ENCODE measurements around the gene TTLL11. TPM values are rescaled to one million over a fixed set of nuclear protein-coding genes. Genes with fewer than 3 reads are reported as not detected.
A peak's percentile ranks its signal among the peaks of the same experiment; 100 is the strongest.

Gene TTLL11, protein sequence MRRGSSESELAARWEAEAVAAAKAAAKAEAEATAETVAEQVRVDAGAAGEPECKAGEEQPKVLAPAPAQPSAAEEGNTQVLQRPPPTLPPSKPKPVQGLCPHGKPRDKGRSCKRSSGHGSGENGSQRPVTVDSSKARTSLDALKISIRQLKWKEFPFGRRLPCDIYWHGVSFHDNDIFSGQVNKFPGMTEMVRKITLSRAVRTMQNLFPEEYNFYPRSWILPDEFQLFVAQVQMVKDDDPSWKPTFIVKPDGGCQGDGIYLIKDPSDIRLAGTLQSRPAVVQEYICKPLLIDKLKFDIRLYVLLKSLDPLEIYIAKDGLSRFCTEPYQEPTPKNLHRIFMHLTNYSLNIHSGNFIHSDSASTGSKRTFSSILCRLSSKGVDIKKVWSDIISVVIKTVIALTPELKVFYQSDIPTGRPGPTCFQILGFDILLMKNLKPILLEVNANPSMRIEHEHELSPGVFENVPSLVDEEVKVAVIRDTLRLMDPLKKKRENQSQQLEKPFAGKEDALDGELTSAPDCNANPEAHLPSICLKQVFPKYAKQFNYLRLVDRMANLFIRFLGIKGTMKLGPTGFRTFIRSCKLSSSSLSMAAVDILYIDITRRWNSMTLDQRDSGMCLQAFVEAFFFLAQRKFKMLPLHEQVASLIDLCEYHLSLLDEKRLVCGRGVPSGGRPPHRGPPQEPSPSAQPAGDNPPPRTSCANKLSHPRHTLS
- total RNA-seq (1 to 10 TPM; 2.3 to 4.2 TPM), total RNA-seq (3.8 to 4.6 reads per million in 2 donors)

DNA sequence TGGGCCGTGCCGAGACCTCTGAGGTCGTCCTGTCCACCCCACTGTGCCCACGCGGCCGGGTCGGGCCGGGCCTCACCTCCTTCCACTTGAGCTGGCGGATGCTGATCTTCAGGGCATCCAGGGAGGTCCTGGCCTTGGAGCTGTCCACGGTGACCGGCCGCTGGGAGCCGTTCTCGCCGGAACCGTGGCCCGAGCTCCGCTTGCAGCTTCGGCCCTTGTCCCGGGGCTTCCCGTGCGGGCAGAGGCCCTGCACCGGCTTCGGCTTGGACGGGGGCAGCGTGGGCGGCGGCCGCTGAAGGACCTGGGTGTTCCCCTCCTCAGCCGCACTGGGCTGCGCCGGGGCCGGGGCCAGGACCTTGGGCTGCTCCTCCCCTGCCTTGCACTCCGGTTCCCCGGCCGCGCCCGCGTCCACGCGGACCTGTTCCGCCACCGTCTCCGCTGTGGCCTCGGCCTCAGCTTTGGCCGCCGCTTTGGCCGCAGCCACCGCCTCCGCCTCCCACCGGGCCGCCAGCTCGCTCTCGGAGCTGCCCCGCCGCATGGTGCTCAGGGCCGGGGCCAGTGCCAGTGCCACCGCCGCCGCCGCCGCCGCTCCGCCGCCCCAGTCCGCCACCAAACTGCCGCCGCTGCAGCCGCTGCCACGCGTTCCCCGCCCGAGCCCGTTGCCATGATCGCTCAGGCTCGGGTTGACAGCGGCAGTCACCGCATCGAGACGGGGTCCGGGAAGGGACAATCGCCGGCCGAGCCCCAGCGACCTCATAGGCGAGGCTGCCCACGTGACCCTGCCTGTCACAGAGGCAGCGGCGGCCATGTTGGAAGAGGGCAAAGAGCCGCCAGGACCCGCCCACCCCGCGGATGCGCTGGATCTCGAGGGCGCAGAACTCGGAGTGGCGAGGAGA, at the start of gene TTLL11:
Gene TTLL11, minus strand, starts transcription at position 698 of the 896 bp plus-strand sequence. Its CDS starts 160 bp downstream, at position 538.
- peak within 1 kb of the TSS; percentile 98 for H3K4me3 Mint-ChIP-seq
- peaks cover 36% of the 10 kb centered on the region for H3K4me1 Mint-ChIP-seq

DNA sequence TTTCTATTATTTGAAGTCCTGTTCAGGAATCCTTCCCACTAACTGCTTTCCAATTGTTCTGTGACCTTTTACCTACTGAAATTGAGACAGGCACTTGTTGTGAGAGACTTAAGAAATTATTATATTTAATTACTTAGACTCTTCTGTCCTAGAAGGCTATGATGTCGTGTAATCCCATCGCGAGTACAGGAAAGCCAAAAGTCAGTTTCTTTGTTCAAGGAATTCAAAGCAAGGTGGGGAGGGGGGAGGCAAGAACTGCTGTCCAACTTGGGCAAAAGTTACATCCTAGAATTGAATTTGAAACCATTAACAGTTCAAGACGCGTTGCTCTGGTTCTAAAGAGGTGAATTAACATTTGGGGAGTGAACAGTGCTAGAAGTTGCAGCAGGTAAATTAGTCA, 48.6 kb upstream of the TTLL11 start:
- no peaks in the 10 kb centered on the region for H3K9me3 ChIP-seq (ENCODE audit: control insufficient read depth, low read length, poor library complexity, severe bottlenecking)
- H3K36me3 Mint-ChIP-seq (ENCODE audit: low read depth), result peaks cover 14% of the 10 kb centered on the region
- no peak for DNase-seq
- no peak overlapping the region for H3K4me3 Mint-ChIP-seq
- H3K4me1 Mint-ChIP-seq, result peaks cover 9% of the 10 kb centered on the region
- H3K27me3 Mint-ChIP-seq, result no peaks in the 10 kb centered on the region
- no peak for ATAC-seq
- peak overlapping the region; percentile 19 for H3K27ac Mint-ChIP-seq

More for the DNA sequence above, at the start of gene TTLL11:
- peak; percentile 97 for ATAC-seq
- Mint-ChIP-seq H3K36me3 (ENCODE audit: low read depth) (peaks cover 3% of the 10 kb centered on the region), H3K27ac (peak within 1 kb of the TSS; percentile 82), H3K27me3 (peaks cover 24% of the 10 kb centered on the region)
- peak; percentile 94 to 96 (median 94) for DNase-seq
- no peaks in the 10 kb centered on the region for H3K9me3 ChIP-seq (ENCODE audit: control insufficient read depth, low read length, poor library complexity, severe bottlenecking)

DNA sequence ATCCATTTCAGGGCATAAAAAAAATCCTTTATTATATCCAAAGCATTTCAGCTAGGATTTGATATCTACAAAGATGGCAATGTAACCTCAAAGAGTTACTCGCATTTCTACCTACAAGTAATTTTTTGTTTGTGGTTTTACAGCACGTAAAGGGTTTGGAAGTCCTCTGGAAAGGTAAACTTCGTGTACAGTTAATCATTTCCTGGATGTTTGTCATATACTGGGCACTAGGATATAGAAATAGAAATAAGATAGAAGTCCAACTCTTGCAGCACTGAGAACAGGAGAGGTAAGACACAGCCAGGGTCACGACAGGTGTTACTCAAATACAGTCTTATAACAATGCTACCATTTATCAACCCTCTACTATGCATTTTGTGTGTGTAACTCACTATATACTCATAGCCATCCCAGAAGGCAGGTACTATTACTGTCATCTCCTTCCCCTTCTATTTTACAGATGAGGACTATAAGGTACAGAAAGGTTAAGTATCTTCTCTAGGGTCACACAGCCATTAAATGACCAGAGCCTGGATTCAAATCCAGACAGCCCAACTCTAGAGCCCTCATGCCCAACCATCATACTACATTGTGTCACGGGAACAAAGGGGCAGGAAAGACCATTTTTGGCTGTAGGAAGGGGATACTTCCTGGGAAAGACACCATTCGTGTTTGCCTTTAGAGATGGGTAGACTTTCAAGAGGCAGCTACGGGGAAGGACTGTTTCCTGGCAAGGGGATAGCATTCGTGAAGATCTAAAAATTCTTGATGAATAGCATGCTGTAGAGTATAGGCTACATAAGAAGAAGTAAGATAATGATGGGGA, 47.5 kb upstream of the TTLL11 start:
- ATAC-seq, result no peak
- no peak overlapping the region for H3K27ac Mint-ChIP-seq
- no peak overlapping the region for H3K4me3 Mint-ChIP-seq

DNA sequence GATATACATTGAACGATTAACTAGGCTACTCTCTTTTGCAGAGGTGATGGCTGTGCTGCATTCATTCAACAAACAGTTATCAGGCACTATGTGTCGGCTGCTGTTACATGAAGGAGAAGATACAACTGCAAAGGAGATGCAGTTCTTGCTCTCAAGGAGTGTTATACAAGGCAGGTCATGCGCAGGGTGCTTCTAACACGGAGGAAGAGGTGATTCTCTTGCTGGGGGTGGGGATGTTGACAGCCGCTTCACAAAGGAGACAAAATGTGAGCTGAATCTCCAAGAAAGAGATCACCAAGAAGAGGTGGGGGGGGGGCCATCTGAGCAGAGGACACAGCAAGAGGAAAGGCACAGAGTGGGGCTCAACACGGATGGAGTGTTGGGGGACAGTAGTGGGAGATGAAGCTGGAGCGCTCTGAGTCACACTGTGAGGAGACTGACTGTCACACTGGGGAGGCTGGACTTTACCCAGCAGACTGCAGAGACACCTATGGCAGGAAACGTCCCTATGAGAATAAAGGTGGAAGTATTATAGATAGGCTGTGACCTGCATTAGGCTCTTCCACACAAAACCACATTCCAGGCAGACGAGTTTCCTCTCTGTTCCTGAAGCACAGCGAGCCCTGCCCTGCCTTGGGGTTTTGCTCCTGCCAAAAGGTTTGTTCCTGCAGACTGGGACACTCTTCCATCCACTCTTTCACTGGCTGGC, 45.6 kb upstream of the TTLL11 start:
- ATAC-seq, result no peak
- Mint-ChIP-seq H3K36me3 (ENCODE audit: low read depth) (peaks cover 6% of the 10 kb centered on the region), H3K4me3 (no peak overlapping the region), H3K4me1 (peaks cover 5% of the 10 kb centered on the region), H3K27ac (no peak overlapping the region), H3K27me3 (no peaks in the 10 kb centered on the region)
- DNase-seq, result no peak
- H3K9me3 ChIP-seq (ENCODE audit: control insufficient read depth, low read length, poor library complexity, severe bottlenecking), result no peaks in the 10 kb centered on the region

More for the DNA sequence above, 47.5 kb upstream of the TTLL11 start:
- Mint-ChIP-seq H3K27me3 (no peaks in the 10 kb centered on the region), H3K36me3 (ENCODE audit: low read depth) (peaks cover 14% of the 10 kb centered on the region), H3K4me1 (peaks cover 9% of the 10 kb centered on the region)
- H3K9me3 ChIP-seq (ENCODE audit: control insufficient read depth, low read length, poor library complexity, severe bottlenecking), result no peaks in the 10 kb centered on the region
- no peak for DNase-seq

DNA sequence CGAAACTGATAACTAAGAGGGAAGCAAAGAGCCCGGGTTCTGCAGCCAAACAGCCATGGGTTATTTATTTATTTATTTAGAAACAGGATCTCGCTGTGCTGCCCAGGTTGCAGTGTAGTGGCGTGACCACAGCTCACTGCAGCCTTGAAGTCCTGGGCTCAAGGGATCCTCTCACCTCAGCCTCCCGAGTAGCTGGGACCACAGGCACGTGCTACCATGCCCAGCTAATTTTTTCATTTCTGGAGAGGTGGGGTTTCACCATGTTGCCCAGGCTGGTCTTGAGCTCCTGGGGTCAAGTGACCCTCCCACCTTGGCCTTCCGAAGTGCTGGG, 42.4 kb upstream of the TTLL11 start:
- no peak overlapping the region for H3K27ac Mint-ChIP-seq
- peaks cover 2% of the 10 kb centered on the region for H3K36me3 Mint-ChIP-seq (ENCODE audit: low read depth)
- H3K4me3 Mint-ChIP-seq, result no peak overlapping the region
- no peak for DNase-seq
- ATAC-seq, result no peak
- H3K4me1 Mint-ChIP-seq, result peaks cover 3% of the 10 kb centered on the region
- peaks cover 14% of the 10 kb centered on the region for H3K27me3 Mint-ChIP-seq
- no peaks in the 10 kb centered on the region for H3K9me3 ChIP-seq (ENCODE audit: control insufficient read depth, low read length, poor library complexity, severe bottlenecking)

DNA sequence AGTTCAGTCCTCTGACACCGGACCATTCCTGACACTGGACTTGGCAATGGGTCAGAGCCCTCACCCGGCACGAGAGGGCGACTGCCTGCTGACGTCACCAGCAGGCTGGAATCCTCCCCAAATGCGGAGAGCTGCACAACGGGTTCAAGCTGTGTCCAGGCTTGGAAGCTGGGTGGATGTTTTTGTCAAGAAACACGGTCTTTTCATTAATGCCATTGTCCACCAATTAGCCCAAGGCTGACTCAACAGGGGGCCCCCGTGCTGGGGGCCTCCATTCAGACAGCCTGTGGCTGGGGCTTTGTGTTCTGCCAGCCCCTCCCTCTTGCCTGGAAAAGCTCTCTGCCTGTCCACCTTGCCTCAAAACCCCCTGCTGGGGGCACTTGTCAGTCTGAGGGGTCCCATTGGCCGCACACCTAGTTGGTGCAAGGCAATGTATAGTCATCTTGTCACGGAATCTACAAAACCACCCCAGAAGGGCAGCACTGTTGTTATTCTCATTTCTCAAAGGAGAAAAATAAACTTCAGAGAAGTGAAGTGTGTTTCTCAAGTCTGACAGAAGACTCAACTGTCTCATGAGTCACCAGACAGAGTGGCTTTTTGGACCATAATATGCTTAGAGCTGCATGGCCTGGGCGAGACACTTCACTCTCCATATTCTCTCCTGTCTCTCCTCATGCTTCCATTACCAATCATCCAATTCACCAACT, 41.9 kb upstream of the TTLL11 start:
- H3K9me3 ChIP-seq (ENCODE audit: control insufficient read depth, low read length, poor library complexity, severe bottlenecking), result no peaks in the 10 kb centered on the region
- H3K36me3 Mint-ChIP-seq (ENCODE audit: low read depth), result peaks cover 2% of the 10 kb centered on the region
- peaks cover 3% of the 10 kb centered on the region for H3K4me1 Mint-ChIP-seq
- peaks cover 15% of the 10 kb centered on the region for H3K27me3 Mint-ChIP-seq
- no peak overlapping the region for H3K4me3 Mint-ChIP-seq
- ATAC-seq, result no peak
- DNase-seq, result no peak
- H3K27ac Mint-ChIP-seq, result no peak overlapping the region

DNA sequence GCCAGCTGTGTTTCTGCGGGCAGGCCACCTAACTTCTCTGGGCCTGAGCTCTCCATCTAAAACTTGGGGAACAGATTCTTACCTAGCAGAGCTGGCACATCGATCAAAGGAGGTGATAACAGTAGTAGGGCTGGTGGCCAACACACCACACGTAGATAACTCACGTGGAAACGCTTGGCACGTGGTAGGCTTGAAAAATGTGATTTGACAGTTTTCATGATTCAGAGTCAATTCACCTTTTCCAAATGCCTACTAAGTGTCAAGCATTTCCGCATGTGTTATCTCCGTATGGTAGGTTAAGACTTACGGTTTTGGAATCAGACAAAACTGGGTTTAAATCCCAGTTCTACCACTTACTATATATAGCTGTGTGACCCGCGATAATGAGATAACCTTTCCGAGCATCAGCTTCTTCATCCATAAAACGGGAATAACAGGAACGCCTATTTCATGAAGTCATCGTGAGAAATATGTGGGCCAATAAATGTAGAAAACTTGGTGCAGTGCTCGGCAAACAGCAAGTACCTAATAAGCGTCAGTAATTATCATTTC, 41.0 kb upstream of the TTLL11 start:
- no peak for ATAC-seq
- Mint-ChIP-seq H3K27me3 (peaks cover 15% of the 10 kb centered on the region), H3K4me3 (no peak overlapping the region), H3K27ac (no peak overlapping the region), H3K36me3 (ENCODE audit: low read depth) (peaks cover 2% of the 10 kb centered on the region), H3K4me1 (peaks cover 3% of the 10 kb centered on the region)
- H3K9me3 ChIP-seq (ENCODE audit: control insufficient read depth, low read length, poor library complexity, severe bottlenecking), result no peaks in the 10 kb centered on the region
- no peak for DNase-seq

DNA sequence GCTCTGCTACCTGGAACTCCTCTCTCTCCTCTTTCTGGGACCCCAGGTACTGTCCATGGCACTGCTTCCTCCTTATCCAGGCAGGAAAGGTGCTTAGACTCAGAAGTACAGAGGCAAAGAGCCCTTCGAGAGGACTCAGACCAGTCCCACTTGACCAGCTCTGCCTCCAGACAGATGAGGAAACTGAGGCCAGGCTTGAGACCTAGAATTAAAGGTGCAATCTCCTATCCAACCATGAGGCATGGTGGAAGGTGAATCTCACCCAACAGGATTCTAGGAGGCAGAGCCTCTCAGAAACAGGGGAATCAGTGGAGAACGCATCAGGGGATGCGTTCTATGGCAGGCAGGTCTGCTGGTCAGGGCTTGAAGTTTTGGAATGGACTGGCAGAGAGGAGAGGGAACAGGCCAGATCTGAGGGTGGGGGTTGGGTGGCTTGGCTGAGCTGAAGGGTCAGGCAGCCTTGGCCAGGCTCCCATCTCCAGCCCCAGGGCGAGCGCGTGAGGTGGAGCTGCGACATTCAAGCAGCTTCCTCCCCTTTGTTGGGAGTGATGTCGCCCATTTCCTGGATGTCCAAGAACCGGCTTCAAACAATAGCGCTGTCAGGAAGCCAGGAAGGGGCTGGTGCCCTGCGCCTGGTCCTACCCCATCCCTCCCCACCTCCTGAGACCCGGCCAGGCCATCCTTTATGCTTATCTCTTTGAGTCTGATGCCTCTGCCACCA, 40.3 kb upstream of the TTLL11 start:
- DNase-seq (no peak), ATAC-seq (no peak)
- H3K4me3 Mint-ChIP-seq, result no peak overlapping the region
- H3K4me1 Mint-ChIP-seq, result peaks cover 3% of the 10 kb centered on the region
- peaks cover 2% of the 10 kb centered on the region for H3K36me3 Mint-ChIP-seq (ENCODE audit: low read depth)
- H3K27ac Mint-ChIP-seq, result no peak overlapping the region
- H3K9me3 ChIP-seq (ENCODE audit: control insufficient read depth, low read length, poor library complexity, severe bottlenecking), result no peaks in the 10 kb centered on the region
- peaks cover 15% of the 10 kb centered on the region for H3K27me3 Mint-ChIP-seq

DNA sequence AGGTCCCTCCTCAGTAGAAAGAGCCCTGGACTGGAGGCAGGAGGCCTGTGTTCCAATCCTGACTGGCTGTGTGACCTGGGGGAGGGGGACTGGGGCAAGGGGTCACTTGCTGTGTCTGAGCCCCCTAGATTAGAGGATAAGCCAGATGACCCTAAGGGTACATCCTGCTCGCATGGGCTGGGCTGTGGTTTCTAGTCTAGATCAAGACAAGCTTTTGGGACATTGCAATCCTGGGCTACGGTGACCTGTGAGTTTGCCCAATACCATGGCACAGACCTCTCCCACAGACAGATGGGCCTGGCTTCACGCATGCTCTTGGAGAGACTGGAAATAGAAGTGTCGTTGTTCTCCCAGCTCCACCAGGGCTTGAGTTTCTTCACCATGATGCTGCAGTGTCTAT, 39.4 kb upstream of the TTLL11 start:
- no peak overlapping the region for H3K27ac Mint-ChIP-seq
- H3K4me3 Mint-ChIP-seq, result no peak overlapping the region
- H3K36me3 Mint-ChIP-seq (ENCODE audit: low read depth), result peaks cover 2% of the 10 kb centered on the region

DNA sequence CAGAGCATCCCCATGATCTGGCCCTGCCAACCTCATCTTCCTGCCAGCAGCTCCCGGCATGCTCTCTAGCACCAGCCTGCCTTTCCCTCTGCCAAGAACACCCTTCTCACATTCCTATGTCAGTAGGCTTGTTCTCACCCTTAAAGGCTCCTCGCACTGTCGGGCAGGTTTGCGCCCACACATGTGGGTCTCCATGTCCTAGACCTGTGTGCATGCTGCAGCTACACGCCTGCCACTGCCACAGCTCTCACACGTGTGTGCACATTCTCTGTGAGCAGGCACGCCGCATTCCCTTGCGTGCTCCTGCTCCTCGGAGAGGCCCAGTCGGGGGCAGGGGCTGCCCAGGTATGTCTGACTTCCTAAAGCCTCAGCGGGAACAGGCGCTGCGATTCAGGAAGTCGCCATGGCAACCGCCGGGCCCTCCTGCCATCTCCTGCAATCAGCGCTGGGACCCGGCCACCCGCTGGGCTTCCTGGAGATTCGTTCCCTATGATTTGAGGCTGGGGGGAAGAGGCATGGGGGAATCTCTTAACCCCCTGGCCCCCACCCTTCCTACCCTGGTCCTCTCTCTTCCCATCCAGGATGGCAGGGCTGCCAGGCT, 38.4 kb upstream of the TTLL11 start:
- no peak for DNase-seq
- H3K27ac Mint-ChIP-seq, result no peak overlapping the region
- H3K27me3 Mint-ChIP-seq, result peaks cover 17% of the 10 kb centered on the region
- no peak for ATAC-seq
- H3K4me1 Mint-ChIP-seq, result peaks cover 6% of the 10 kb centered on the region
- no peak overlapping the region for H3K4me3 Mint-ChIP-seq
- H3K9me3 ChIP-seq (ENCODE audit: control insufficient read depth, low read length, poor library complexity, severe bottlenecking), result no peaks in the 10 kb centered on the region
- peaks cover 3% of the 10 kb centered on the region for H3K36me3 Mint-ChIP-seq (ENCODE audit: low read depth)

More for the DNA sequence above, 39.4 kb upstream of the TTLL11 start:
- Mint-ChIP-seq H3K4me1 (peaks cover 3% of the 10 kb centered on the region), H3K27me3 (peaks cover 15% of the 10 kb centered on the region)
- no peaks in the 10 kb centered on the region for H3K9me3 ChIP-seq (ENCODE audit: control insufficient read depth, low read length, poor library complexity, severe bottlenecking)
- ATAC-seq, result no peak
- DNase-seq, result no peak

Measured in T-helper 17 cell (primary cell).